ENCODE data around the gene GSC2.

DNA sequence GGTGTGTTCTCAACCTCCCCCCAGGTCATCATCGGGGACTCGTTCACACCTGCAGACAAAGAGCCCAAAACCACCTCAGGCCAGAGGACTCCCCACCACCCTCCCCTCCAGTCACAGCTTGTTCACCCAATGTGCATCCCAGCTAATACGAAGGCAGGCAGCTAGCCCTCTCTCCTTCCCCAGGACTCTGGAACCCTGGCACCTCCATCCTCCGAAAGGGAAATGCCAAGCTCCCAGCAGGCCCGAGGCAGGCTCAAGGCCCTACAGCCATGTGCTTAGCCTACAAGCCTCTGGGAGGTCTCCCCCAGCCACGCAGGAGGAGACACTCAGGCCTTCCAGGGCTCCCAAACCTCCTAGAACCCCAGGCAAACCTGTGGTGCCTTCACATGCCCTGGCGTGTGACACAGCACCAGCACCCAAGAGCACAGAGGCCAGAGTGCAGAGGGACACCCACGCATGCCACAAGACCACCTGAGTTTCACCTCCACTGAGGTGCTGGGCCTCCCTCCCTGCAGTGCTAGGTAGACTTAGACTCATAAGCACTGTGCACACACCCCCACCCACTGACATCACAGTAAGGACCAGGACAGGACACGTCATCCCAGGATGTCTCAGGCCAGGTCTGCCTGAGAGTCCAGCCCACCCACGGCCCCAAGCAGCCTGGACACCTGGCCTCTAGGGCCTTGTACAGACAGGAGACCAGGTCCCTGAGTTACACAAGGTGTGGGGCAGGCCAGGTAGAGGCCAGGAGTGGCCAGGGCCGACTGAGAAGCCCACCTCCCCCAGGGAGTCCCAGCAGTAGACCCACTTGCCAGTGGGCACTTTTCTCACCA, 12.5 kb downstream of the GSC2 start:
- TF ChIP-seq SUZ12 (IDR thresholded peaks at IDR 0.05; ENCODE audit: extremely low read depth, insufficient read depth, insufficient read length) (no peak), ZNF274 (IDR thresholded peaks at IDR 0.05; ENCODE audit: low read depth, low read length) (no peak), YY1 (IDR thresholded peaks at IDR 0.05; ENCODE audit: insufficient read depth, insufficient read length) (no peak)

Data from NT2/D1 (cell line).